DND-41 (cell line): Measurements from ENCODE around the gene ATG9A.

Experiments used
- CTCF ChIP-seq: IDR thresholded peaks from 2 replicates; pipeline ENCODE4 v1.5.1; 2012; ENCODE audit warnings: borderline replicate concordance, low read length, moderate library complexity, mild to moderate bottlenecking; ENCODE audit not compliant: poor library complexity, severe bottlenecking; ENCODE audit errors: extremely low read depth
- EZH2 ChIP-seq: IDR thresholded peaks from 3 replicates; pipeline ENCODE4 v1.6.1; 2012; ENCODE audit warnings: borderline replicate concordance, low read depth, mild to moderate bottlenecking, moderate library complexity, low read length, inconsistent platforms; ENCODE audit not compliant: severe bottlenecking

GRCh38 chr2:219175928-219176817 is 53.3 kb downstream of the ATG9A start:
- TF ChIP-seq CTCF (peak; percentile 7), EZH2 (no peak)
